K562 (cell line): ENCODE results near the gene PLXDC1. TPM values are rescaled to one million over a fixed set of nuclear protein-coding genes. Genes with fewer than 3 reads are reported as not detected.

Source experiments
- ATAC-seq: fragments of 200-7000 bp; cut with Tn5 transposase; 3 replicates; pipeline ENCODE4 v1.9.1; 2020; ENCODE audit warnings: moderate library complexity
- BruUV-seq: library from RNA; stranded (reverse); fragments of 400-500 nt; replicated peaks from 2 replicates; lab custom pipeline; 2021; lab: Mats Ljungman, UMichigan
- CTCF ChIA-PET: fragments of 300-600 bp; formaldehyde crosslinking; extraction: SDS; loops from one replicate; lab custom pipeline; 2021; ENCODE audit warnings: low intra/inter-chr PET ratio; lab: Yijun Ruan, JAX
- POLR2A ChIA-PET: fragments of 300-600, 350-650 bp; sonication (Branson Sonifier 250); formaldehyde crosslinking; extraction: SDS; loops from one replicate; lab custom pipeline; 2021; ENCODE audit warnings: antibody characterized with exemption, inconsistent platforms; lab: Yijun Ruan, JAX
- DNase-seq, 4 experiments: peaks; one replicate each; pipeline versions ENCODE4 v3.0.0 to v3.0.0-alpha.2; 2011 to 2018; ENCODE audit warnings: low spot score in 3 of 4, mixed read lengths in 3 of 4; ENCODE audit errors: extremely low read depth in 1 of 4
- FAIRE-seq: peaks from 2 replicates; lab custom pipeline; 2011; peaks lifted over from hg19 to GRCh38; lab: Jason Lieb, UNC
- H2AFZ ChIP-seq: 2 replicates; pipeline ENCODE4 v1.6.0; 2011; ENCODE audit warnings: low read depth, low read length, control low read depth, inconsistent platforms
- H3K27ac ChIP-seq: fragments of 200-600 bp; 3 replicates; pipeline ENCODE4 v1.8.0; 2011; ENCODE audit warnings: low read depth, mild to moderate bottlenecking, control low read depth, inconsistent platforms, low read length, moderate library complexity, mixed read lengths; ENCODE audit errors: extremely low read depth
- H3K27me3 ChIP-seq, 2 experiments: fragments of 300-600 bp in 1 of 2; 2 replicates in 1 of 2; 3 replicates in 1 of 2; pipeline versions ENCODE4 v1.6.0 to v1.8.0; 2011; ENCODE audit warnings: inconsistent platforms in 2 of 2, low read length in 2 of 2, mild to moderate bottlenecking in 1 of 2, mixed read lengths in 1 of 2, moderate library complexity in 1 of 2; ENCODE audit not compliant: control insufficient read depth in 2 of 2, insufficient read depth in 2 of 2
- H3K36me3 ChIP-seq: fragments of 300-600 bp; 3 replicates; pipeline ENCODE4 v1.8.0; 2011; ENCODE audit warnings: mild to moderate bottlenecking, low read length, inconsistent platforms; ENCODE audit not compliant: control insufficient read depth, insufficient read depth
- H3K4me1 ChIP-seq, 2 experiments: fragments of 200-600 bp in 1 of 2; replicated peaks in 1 of 2; 2 replicates in 1 of 2; 3 replicates in 1 of 2; pipeline versions ENCODE4 v1.5.1 to v1.8.0; 2011; ENCODE audit warnings: inconsistent platforms in 2 of 2, low read length in 2 of 2, mild to moderate bottlenecking in 1 of 2, mixed read lengths in 1 of 2, moderate library complexity in 1 of 2; ENCODE audit not compliant: control insufficient read depth in 2 of 2, insufficient read depth in 2 of 2
- H3K4me2 ChIP-seq: 2 replicates; pipeline ENCODE4 v1.6.1; 2011; ENCODE audit warnings: low read length, control low read depth, inconsistent platforms, mixed read lengths; ENCODE audit not compliant: insufficient read depth
- H3K4me3 ChIP-seq: fragments of 200-600 bp; sonication (generic), shearing (Covaris generic); 2 replicates; pipeline ENCODE4 v1.5.1; 2016; ENCODE audit warnings: control low read depth, inconsistent platforms
- H3K79me2 ChIP-seq: fragments of 200-600 bp; 3 replicates; pipeline ENCODE4 v1.8.0; 2011; ENCODE audit warnings: low read length, inconsistent platforms; ENCODE audit not compliant: control insufficient read depth, insufficient read depth
- H3K9ac ChIP-seq, 2 experiments: 2 replicates each; pipeline versions ENCODE4 v1.6.0 to v1.6.1; 2011; ENCODE audit warnings: low read depth in 2 of 2, low read length in 2 of 2, control low read depth in 1 of 2, inconsistent platforms in 1 of 2, mild to moderate bottlenecking in 1 of 2, mixed read lengths in 1 of 2; ENCODE audit not compliant: insufficient read depth in 1 of 2
- H3K9me1 ChIP-seq: one replicate; pipeline ENCODE4 v1.6.0; 2011; ENCODE audit warnings: inconsistent platforms, mild to moderate bottlenecking, low read length, moderate library complexity; ENCODE audit not compliant: control insufficient read depth, insufficient read depth
- H3K9me3 ChIP-seq: replicated peaks from 2 replicates; pipeline ENCODE4 v1.5.1; 2011; ENCODE audit warnings: low read depth, low read length, inconsistent platforms; ENCODE audit not compliant: control insufficient read depth, insufficient read depth
- H4K20me1 ChIP-seq: replicated peaks from 2 replicates; pipeline ENCODE4 v1.6.1; 2011; ENCODE audit warnings: low read length, inconsistent platforms, mixed read lengths; ENCODE audit not compliant: control insufficient read depth, insufficient read depth
- COPS2 ChIP-seq: fragments of 450-650 bp; conservative IDR thresholded peaks from 2 replicates; pipeline ENCODE4 v1.6.1; 2016; ENCODE audit warnings: mild to moderate bottlenecking, moderate library complexity
- DIDO1 ChIP-seq: fragments of 450-650 bp; IDR thresholded peaks from 2 replicates; pipeline ENCODE4 v1.6.1; 2016; ENCODE audit warnings: low read depth, missing biosample characterization, missing genetic modification characterization
- ETV5 ChIP-seq: sonication (generic); formaldehyde crosslinking; IDR thresholded peaks from 2 replicates; pipeline ENCODE4 v1.4.0; 2020; ENCODE audit warnings: low read depth, mild to moderate bottlenecking, missing genetic modification reagents
- FOXK2 ChIP-seq, 2 experiments: fragments of 450-650 bp; IDR thresholded peaks in 1 of 2; conservative IDR thresholded peaks in 1 of 2; 2 replicates each; pipeline ENCODE4 v1.6.1; 2016; ENCODE audit warnings: low read depth in 2 of 2, mild to moderate bottlenecking in 1 of 2
- IRF2 ChIP-seq: sonication (generic); formaldehyde crosslinking; IDR thresholded peaks from 2 replicates; pipeline ENCODE4 v1.8.1; 2022; ENCODE audit warnings: mild to moderate bottlenecking, missing genetic modification reagents
- JUNB ChIP-seq: fragments of 450-650 bp; formaldehyde crosslinking; conservative IDR thresholded peaks from 2 replicates; pipeline ENCODE4 v1.4.0; 2020; ENCODE audit warnings: mild to moderate bottlenecking
- MYBL2 ChIP-seq, 2 experiments: fragments of 450-650 bp in 1 of 2; sonication (generic) in 1 of 2; formaldehyde crosslinking in 1 of 2; IDR thresholded peaks; 2 replicates each; pipeline versions ENCODE4 v1.6.1 to v1.8.1; 2017 to 2022; ENCODE audit warnings: borderline replicate concordance in 1 of 2, inconsistent platforms in 1 of 2, low read depth in 1 of 2, mild to moderate bottlenecking in 1 of 2, missing genetic modification reagents in 1 of 2, moderate library complexity in 1 of 2
- NR3C1 ChIP-seq: sonication (generic); formaldehyde crosslinking; IDR thresholded peaks from 2 replicates; pipeline ENCODE4 v1.8.1; 2022; ENCODE audit warnings: missing genetic modification reagents
- PML ChIP-seq: IDR thresholded peaks from 2 replicates; pipeline ENCODE4 v1.6.1; 2012; ENCODE audit warnings: low read length, inconsistent platforms
- RBM34 ChIP-seq: fragments of 200-400 bp; formaldehyde crosslinking; IDR thresholded peaks from 2 replicates; pipeline ENCODE4 v1.6.1; 2018; ENCODE audit warnings: low read length, borderline replicate concordance; ENCODE audit not compliant: insufficient read depth
- RBM39 ChIP-seq: fragments of 200-400 bp; formaldehyde crosslinking; optimal IDR thresholded peaks from 2 replicates; pipeline ENCODE3; 2018; ENCODE audit warnings: low read depth, low read length
- WGBS: fragments of 100-300 bp; shearing (Covaris generic); methylation state at CpG from one replicate; pipeline ENCODE4 v1.1.6; 2016; ENCODE audit warnings: low coverage, mixed read lengths; ENCODE audit not compliant: insufficient coverage; ENCODE audit errors: missing lambda C conversion rate; 5-methylcytosine and 5-hydroxymethylcytosine counted together
- in situ Hi-C: fragments of 300-500 bp; cut with MboI; formaldehyde crosslinking; loops from 4 replicates; pipeline ENCODE4 v1.15.0; 2018; ENCODE audit warnings: inconsistent platforms, mixed read lengths
- intact Hi-C: fragments of 100-400 bp; cut with micrococcal nuclease; formaldehyde crosslinking; loops from 2 replicates; pipeline ENCODE4 v1.14.2; 2022
- polyA plus RNA-seq, 8 experiments: library from polyadenylated mRNA; depleted of rRNA in 4 of 8; stranded (reverse) in 5 of 8; unstranded in 3 of 8; fragments of >200 nt; fragmentation: Nextera tagmentation in 2 of 8; fragmentation: Illumina TruSeq in 1 of 8; extraction: Ambion mirVana in 2 of 8; extraction: Trizol in 1 of 8; gene quantifications; 2 replicates each; pipeline versions ENCODE4 v1.2.1 to v1.2.3, GENCODE V29; 2011 to 2014; ENCODE audit warnings: inconsistent platforms in 1 of 8, missing spikeins in 1 of 8
- total RNA-seq, 7 experiments: library from RNA; depleted of rRNA in 6 of 7; stranded (reverse); fragments of >200 nt in 6 of 7; fragmentation: Illumina TruSeq in 2 of 7; extraction: Trizol in 2 of 7; gene quantifications; 2 replicates each; pipeline versions ENCODE4 v1.2.1 to v1.2.3, GENCODE V29; 2011 to 2021; ENCODE audit warnings: low replicate concordance in 1 of 7
- TF ChIP-seq, protein P1 (sequence below): sonication (generic); formaldehyde crosslinking; IDR thresholded peaks from 2 replicates; pipeline ENCODE4 v1.8.0; 2023; ENCODE audit warnings: mild to moderate bottlenecking, missing genetic modification reagents
- TF ChIP-seq, protein P2 (sequence below): fragments of 450-650 bp; formaldehyde crosslinking; IDR thresholded peaks from 2 replicates; pipeline ENCODE4 v1.4.0; 2020; ENCODE audit warnings: mild to moderate bottlenecking, moderate library complexity
- TF ChIP-seq, protein P3 (sequence below): fragments of 450-650 bp; IDR thresholded peaks from 2 replicates; pipeline ENCODE4 v1.6.1; 2014; ENCODE audit warnings: low read depth, mild to moderate bottlenecking, moderate library complexity, borderline replicate concordance
- TF ChIP-seq, protein P4 (sequence below): sonication (generic); formaldehyde crosslinking; IDR thresholded peaks from 2 replicates; pipeline ENCODE4 v1.8.0; 2023; ENCODE audit warnings: mild to moderate bottlenecking, missing genetic modification reagents

Gene PLXDC1
- total and polyA plus RNA-seq, 9 of the 15 experiments (the other 6 are each of a cell fraction or from before 2014, with no cell fraction given): not detected

DNA sequence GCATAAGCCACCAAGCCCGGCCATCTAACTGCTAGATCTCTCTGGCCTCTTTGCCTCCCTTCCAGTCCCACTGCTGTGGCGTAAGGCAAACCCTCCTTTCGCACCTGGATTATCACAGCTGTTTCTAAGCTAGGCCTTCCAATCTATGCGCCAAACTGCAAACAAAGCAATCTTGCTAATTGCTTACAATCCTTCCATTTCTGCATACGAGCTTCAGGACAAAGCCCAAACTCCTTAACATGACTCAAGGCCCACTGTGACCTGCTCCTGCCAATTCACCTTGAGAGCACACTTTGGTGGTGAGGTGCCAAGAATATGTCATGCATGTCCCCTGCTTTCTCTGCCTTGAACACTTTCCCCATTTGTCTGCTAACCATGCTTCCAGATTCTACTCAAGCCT lies 20.5 kb upstream of the PLXDC1 start:
- peaks cover 7 to 28% of the 10 kb centered on the region in 2 experiments for H3K4me1 ChIP-seq
- ATAC-seq: no peak
- TF ChIP-seq, protein P1, sequence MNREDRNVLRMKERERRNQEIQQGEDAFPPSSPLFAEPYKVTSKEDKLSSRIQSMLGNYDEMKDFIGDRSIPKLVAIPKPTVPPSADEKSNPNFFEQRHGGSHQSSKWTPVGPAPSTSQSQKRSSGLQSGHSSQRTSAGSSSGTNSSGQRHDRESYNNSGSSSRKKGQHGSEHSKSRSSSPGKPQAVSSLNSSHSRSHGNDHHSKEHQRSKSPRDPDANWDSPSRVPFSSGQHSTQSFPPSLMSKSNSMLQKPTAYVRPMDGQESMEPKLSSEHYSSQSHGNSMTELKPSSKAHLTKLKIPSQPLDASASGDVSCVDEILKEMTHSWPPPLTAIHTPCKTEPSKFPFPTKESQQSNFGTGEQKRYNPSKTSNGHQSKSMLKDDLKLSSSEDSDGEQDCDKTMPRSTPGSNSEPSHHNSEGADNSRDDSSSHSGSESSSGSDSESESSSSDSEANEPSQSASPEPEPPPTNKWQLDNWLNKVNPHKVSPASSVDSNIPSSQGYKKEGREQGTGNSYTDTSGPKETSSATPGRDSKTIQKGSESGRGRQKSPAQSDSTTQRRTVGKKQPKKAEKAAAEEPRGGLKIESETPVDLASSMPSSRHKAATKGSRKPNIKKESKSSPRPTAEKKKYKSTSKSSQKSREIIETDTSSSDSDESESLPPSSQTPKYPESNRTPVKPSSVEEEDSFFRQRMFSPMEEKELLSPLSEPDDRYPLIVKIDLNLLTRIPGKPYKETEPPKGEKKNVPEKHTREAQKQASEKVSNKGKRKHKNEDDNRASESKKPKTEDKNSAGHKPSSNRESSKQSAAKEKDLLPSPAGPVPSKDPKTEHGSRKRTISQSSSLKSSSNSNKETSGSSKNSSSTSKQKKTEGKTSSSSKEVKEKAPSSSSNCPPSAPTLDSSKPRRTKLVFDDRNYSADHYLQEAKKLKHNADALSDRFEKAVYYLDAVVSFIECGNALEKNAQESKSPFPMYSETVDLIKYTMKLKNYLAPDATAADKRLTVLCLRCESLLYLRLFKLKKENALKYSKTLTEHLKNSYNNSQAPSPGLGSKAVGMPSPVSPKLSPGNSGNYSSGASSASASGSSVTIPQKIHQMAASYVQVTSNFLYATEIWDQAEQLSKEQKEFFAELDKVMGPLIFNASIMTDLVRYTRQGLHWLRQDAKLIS (CRISPR knock-in tag): no peak
- TF ChIP-seq, protein P2, sequence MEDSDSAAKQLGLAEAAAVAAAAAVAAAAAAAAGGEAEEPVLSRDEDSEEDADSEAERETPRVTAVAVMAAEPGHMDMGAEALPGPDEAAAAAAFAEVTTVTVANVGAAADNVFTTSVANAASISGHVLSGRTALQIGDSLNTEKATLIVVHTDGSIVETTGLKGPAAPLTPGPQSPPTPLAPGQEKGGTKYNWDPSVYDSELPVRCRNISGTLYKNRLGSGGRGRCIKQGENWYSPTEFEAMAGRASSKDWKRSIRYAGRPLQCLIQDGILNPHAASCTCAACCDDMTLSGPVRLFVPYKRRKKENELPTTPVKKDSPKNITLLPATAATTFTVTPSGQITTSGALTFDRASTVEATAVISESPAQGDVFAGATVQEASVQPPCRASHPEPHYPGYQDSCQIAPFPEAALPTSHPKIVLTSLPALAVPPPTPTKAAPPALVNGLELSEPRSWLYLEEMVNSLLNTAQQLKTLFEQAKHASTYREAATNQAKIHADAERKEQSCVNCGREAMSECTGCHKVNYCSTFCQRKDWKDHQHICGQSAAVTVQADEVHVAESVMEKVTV: no peak
- TF ChIP-seq RBM34 (no peak), JUNB (no peak), MYBL2 (IDR thresholded peaks at IDR 0.05; ENCODE audit: low read depth) (no peak), MYBL2 (CRISPR knock-in tag; IDR thresholded peaks at IDR 0.05; ENCODE audit: borderline replicate concordance) (no peak), RBM39 (no peak), COPS2 (no peak), IRF2 (CRISPR knock-in tag) (no peak), DIDO1 (tag) (no peak), FOXK2 (conservative IDR thresholded peaks at IDR 0.05 in 1 of 2, IDR thresholded peaks at IDR 0.05 in 1 of 2; ENCODE audit: low read depth in 2 of 2) (no peak), ETV5 (CRISPR knock-in tag) (no peak), NR3C1 (CRISPR knock-in tag) (no peak), PML (no peak)
- TF ChIP-seq, protein P3, sequence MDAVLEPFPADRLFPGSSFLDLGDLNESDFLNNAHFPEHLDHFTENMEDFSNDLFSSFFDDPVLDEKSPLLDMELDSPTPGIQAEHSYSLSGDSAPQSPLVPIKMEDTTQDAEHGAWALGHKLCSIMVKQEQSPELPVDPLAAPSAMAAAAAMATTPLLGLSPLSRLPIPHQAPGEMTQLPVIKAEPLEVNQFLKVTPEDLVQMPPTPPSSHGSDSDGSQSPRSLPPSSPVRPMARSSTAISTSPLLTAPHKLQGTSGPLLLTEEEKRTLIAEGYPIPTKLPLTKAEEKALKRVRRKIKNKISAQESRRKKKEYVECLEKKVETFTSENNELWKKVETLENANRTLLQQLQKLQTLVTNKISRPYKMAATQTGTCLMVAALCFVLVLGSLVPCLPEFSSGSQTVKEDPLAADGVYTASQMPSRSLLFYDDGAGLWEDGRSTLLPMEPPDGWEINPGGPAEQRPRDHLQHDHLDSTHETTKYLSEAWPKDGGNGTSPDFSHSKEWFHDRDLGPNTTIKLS: no peak
- TF ChIP-seq, protein P4, sequence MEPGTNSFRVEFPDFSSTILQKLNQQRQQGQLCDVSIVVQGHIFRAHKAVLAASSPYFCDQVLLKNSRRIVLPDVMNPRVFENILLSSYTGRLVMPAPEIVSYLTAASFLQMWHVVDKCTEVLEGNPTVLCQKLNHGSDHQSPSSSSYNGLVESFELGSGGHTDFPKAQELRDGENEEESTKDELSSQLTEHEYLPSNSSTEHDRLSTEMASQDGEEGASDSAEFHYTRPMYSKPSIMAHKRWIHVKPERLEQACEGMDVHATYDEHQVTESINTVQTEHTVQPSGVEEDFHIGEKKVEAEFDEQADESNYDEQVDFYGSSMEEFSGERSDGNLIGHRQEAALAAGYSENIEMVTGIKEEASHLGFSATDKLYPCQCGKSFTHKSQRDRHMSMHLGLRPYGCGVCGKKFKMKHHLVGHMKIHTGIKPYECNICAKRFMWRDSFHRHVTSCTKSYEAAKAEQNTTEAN (CRISPR knock-in tag): no peak

More for the DNA sequence above, 20.5 kb upstream of the PLXDC1 start:
- H3K4me2 ChIP-seq: no peak overlapping the region
- H3K79me2 ChIP-seq: no peaks in the 10 kb centered on the region
- DNase-seq (no peak), FAIRE-seq (no peak)
- peaks cover 5% of the 10 kb centered on the region for H3K9me1 ChIP-seq
- no peak overlapping the region for H3K27ac ChIP-seq
- in situ Hi-C loops (no loop called here), intact Hi-C loops (no loop called here)
- ChIA-PET POLR2A (no interaction called here), CTCF (no interaction called here)
- no peak overlapping the region for H3K4me3 ChIP-seq
- H3K9me3 ChIP-seq: no peaks in the 10 kb centered on the region
- no peak overlapping the region for H3K9ac ChIP-seq
- H2AFZ ChIP-seq: no peak overlapping the region
- peaks cover 6% of the 10 kb centered on the region; the same call in 2 of the 3 replicates for H3K36me3 ChIP-seq
- peaks cover 6% of the 10 kb centered on the region for H4K20me1 ChIP-seq
- H3K27me3 ChIP-seq: no peaks in the 10 kb centered on the region
- WGBS: 64% methylated on average over 5 of the region's 5 CpGs
- BruUV-seq: no TSS peak
